Measurements from ENCODE around the gene WDFY2.

Gene WDFY2

GRCh38 chr13:51704399-51705313, 120.4 kb downstream of the WDFY2 start:
- DNase-seq (ENCODE audit: low read depth in 2 of 2) = no peak

- DNase-seq (ENCODE audit: low read depth in 2 of 2) = no peak
These were observed 123.2 kb downstream of the WDFY2 start for GRCh38 chr13:51707461-51707860.

- DNase-seq (ENCODE audit: low read depth in 2 of 2) = no peak
These were observed 129.5 kb downstream of the WDFY2 start for GRCh38 chr13:51713807-51714206.

- no peak for DNase-seq (ENCODE audit: low read depth in 2 of 2)
These were observed 130.5 kb downstream of the WDFY2 start for GRCh38 chr13:51714663-51715168.

- DNase-seq (ENCODE audit: low read depth in 2 of 2) = no peak
These were observed 131.4 kb downstream of the WDFY2 start for GRCh38 chr13:51715613-51716012.

GRCh38 chr13:51717786-51718398, 133.6 kb downstream of the WDFY2 start:
- DNase-seq (ENCODE audit: low read depth in 2 of 2) = no peak

- DNase-seq (ENCODE audit: low read depth in 2 of 2) = no peak
These were observed 135.1 kb downstream of the WDFY2 start for GRCh38 chr13:51719394-51719793.

- no peak for DNase-seq (ENCODE audit: low read depth in 2 of 2)
These were observed 137.2 kb downstream of the WDFY2 start for GRCh38 chr13:51721496-51721895.

GRCh38 chr13:51723529-51723928, 139.3 kb downstream of the WDFY2 start:
- no peak for DNase-seq (ENCODE audit: low read depth in 2 of 2)

GRCh38 chr13:51724721-51725120, 140.5 kb downstream of the WDFY2 start:
- no peak for DNase-seq (ENCODE audit: low read depth in 2 of 2)

- DNase-seq (ENCODE audit: low read depth in 2 of 2) = no peak
These were observed 142.4 kb downstream of the WDFY2 start for GRCh38 chr13:51726446-51727193.

GRCh38 chr13:51727634-51728274, 143.5 kb downstream of the WDFY2 start:
- DNase-seq (ENCODE audit: low read depth in 2 of 2) = no peak

- no peak for DNase-seq (ENCODE audit: low read depth in 2 of 2)
These were observed 144.0 kb downstream of the WDFY2 start for GRCh38 chr13:51728275-51728673.

GRCh38 chr13:51728972-51729371, 144.7 kb downstream of the WDFY2 start:
- DNase-seq (ENCODE audit: low read depth in 2 of 2) = no peak

- peak; percentile 28 to 45 for DNase-seq (ENCODE audit: low read depth in 2 of 2)
These were observed 145.7 kb downstream of the WDFY2 start for GRCh38 chr13:51729866-51730553.

- DNase-seq (ENCODE audit: low read depth in 2 of 2) = no peak
These were observed 146.7 kb downstream of the WDFY2 start for GRCh38 chr13:51730927-51731326.

GRCh38 chr13:51731759-51732158, 147.5 kb downstream of the WDFY2 start:
- DNase-seq (ENCODE audit: low read depth in 2 of 2) = no peak

- DNase-seq (ENCODE audit: low read depth in 2 of 2) = no peak
These were observed 149.4 kb downstream of the WDFY2 start for GRCh38 chr13:51733374-51734298.

GRCh38 chr13:51734786-51735185, 150.5 kb downstream of the WDFY2 start:
- no peak for DNase-seq (ENCODE audit: low read depth in 2 of 2)

GRCh38 chr13:51737609-51738008, 153.3 kb downstream of the WDFY2 start:
- DNase-seq (ENCODE audit: low read depth in 2 of 2) = no peak

All from stimulated activated CD8-positive, alpha-beta memory T cell treated with anti-CD3 and anti-CD28 coated beads, Interleukin-15, amount 100 ng/mL, for 48 hours (primary cell).